Measurements from ENCODE around the gene BMP4. TPM values are rescaled to one million over a fixed set of nuclear protein-coding genes. Genes with fewer than 3 reads are reported as not detected.
A peak's percentile ranks its signal among the peaks of the same experiment; 100 is the strongest.

BMP4 gene
- total and polyA plus RNA-seq, 2 of the 13 experiments (the other 11 are each of a cell fraction or from before 2014, with no cell fraction given), result 56.4 to 169 TPM

- TF ChIP-seq ZGPAT (CRISPR knock-in tag; IDR thresholded peaks at IDR 0.05), result peak; percentile 56; the same call in 1 of the 2 replicates
- TF ChIP-seq TEAD3 (CRISPR knock-in tag; optimal IDR thresholded peaks at IDR 0.05; ENCODE audit: borderline replicate concordance), result peak; percentile 79
- TF ChIP-seq PPARG (CRISPR knock-in tag; conservative IDR thresholded peaks at IDR 0.05), result 0 out of 2 replicates have a peak, but pooled peaks have one; percentile 3
- no peak for TF ChIP-seq ZNF564 (CRISPR knock-in tag; IDR thresholded peaks at IDR 0.05)
- peak; percentile 53 for TF ChIP-seq TBL1XR1 (IDR thresholded peaks at IDR 0.05; ENCODE audit: borderline replicate concordance, low read length, partially characterized antibody)
- TF ChIP-seq GATAD1 (CRISPR knock-in tag; IDR thresholded peaks at IDR 0.05), result 0 out of 2 replicates have a peak, but pooled peaks have one; percentile 18
- peak; percentile 67 for TF ChIP-seq HDAC1 (CRISPR knock-in tag; IDR thresholded peaks at IDR 0.05)
- peak; percentile 76 for TF ChIP-seq SKI (IDR thresholded peaks at IDR 0.05; ENCODE audit: partially characterized antibody)
- peak; percentile 96 for TF ChIP-seq ZBTB26 (CRISPR knock-in tag; IDR thresholded peaks at IDR 0.05; ENCODE audit: borderline replicate concordance)
- TF ChIP-seq ATF4 (CRISPR knock-in tag; IDR thresholded peaks at IDR 0.05), result peak in 1 of 2 experiments; percentile 22; a peak in 1 of 4 replicates
- TF ChIP-seq RXRA (CRISPR knock-in tag; IDR thresholded peaks at IDR 0.05), result peak; percentile 59; the same call in 1 of the 2 replicates
- TF ChIP-seq HES4 (CRISPR knock-in tag; IDR thresholded peaks at IDR 0.05; ENCODE audit: borderline replicate concordance), result no peak
- TF ChIP-seq, protein P1, sequence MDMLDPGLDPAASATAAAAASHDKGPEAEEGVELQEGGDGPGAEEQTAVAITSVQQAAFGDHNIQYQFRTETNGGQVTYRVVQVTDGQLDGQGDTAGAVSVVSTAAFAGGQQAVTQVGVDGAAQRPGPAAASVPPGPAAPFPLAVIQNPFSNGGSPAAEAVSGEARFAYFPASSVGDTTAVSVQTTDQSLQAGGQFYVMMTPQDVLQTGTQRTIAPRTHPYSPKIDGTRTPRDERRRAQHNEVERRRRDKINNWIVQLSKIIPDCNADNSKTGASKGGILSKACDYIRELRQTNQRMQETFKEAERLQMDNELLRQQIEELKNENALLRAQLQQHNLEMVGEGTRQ (IDR thresholded peaks at IDR 0.05; ENCODE audit: low read depth, low read length), result no peak
- TF ChIP-seq, protein P1 (CRISPR knock-in tag; IDR thresholded peaks at IDR 0.05; ENCODE audit: borderline replicate concordance), result no peak
- peak in 1 of 2 experiments; percentile 23; a peak in 1 of 4 replicates for TF ChIP-seq REST (IDR thresholded peaks at IDR 0.05; ENCODE audit: borderline replicate concordance in 1 of 2, low read depth in 1 of 2, low read length in 2 of 2)
- no peak for TF ChIP-seq ZNF30 (CRISPR knock-in tag; IDR thresholded peaks at IDR 0.05)
- no peak for TF ChIP-seq KLF13 (CRISPR knock-in tag; IDR thresholded peaks at IDR 0.05)
- 0 out of 2 replicates have a peak, but pooled peaks have one; percentile 27 for TF ChIP-seq EHMT2 (IDR thresholded peaks at IDR 0.05; ENCODE audit: borderline replicate concordance, low read depth, low read length)
- TF ChIP-seq SAP130 (CRISPR knock-in tag; IDR thresholded peaks at IDR 0.05; ENCODE audit: low read depth), result peak; percentile 48
Measured at GRCh38 chr14:53942970-53943750, 13.5 kb downstream of the BMP4 start (continued).

Data from HepG2 (cell line).